ENCODE measurements around the gene CENPO. TPM values are rescaled to one million over a fixed set of nuclear protein-coding genes. Genes with fewer than 3 reads are reported as not detected.

CENPO gene
- total RNA-seq, 2 experiments from 2014 or later = 40.7 to 41.9 TPM

DNA sequence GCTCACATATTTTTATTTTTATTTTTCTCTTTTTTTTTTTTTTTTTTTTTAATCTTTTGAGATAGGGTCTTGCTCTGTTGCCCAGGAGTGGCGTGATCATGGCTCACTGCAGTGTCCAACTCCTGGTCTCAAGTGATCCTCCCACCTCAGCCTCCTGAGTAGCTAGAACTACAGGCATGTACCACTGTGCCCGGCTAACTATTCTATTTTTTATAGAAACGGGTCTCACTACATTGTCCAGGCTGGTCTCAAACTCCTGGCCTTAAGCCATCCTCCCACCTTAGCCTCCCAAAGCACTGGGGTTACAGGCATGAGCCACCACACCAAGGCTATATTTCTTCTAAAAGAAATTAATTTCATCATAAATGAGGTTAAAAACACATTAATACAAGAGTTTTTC is 45.9 kb upstream of the CENPO start:
- peaks cover 18% of the 10 kb centered on the region for H3K4me1 Mint-ChIP-seq (ENCODE audit: low read depth)
- intact Hi-C loops (cut with micrococcal nuclease) = no loop called here
- DNase-seq = no peak
- ChIA-PET POLR2A (no interaction called here), CTCF (interaction anchor here (1.0 kb wide), 1 partner anchor 325 kb away, joined by 3 read pairs; no protein-coding TSS in a partner anchor)
- no peaks in the 10 kb centered on the region for H3K9me3 Mint-ChIP-seq
- ATAC-seq = no peak
- H3K27ac Mint-ChIP-seq = no peak overlapping the region
- TF ChIP-seq, protein P1, sequence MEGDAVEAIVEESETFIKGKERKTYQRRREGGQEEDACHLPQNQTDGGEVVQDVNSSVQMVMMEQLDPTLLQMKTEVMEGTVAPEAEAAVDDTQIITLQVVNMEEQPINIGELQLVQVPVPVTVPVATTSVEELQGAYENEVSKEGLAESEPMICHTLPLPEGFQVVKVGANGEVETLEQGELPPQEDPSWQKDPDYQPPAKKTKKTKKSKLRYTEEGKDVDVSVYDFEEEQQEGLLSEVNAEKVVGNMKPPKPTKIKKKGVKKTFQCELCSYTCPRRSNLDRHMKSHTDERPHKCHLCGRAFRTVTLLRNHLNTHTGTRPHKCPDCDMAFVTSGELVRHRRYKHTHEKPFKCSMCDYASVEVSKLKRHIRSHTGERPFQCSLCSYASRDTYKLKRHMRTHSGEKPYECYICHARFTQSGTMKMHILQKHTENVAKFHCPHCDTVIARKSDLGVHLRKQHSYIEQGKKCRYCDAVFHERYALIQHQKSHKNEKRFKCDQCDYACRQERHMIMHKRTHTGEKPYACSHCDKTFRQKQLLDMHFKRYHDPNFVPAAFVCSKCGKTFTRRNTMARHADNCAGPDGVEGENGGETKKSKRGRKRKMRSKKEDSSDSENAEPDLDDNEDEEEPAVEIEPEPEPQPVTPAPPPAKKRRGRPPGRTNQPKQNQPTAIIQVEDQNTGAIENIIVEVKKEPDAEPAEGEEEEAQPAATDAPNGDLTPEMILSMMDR (IDR thresholded peaks at IDR 0.05) = no peak
- no peaks in the 10 kb centered on the region for H3K27me3 Mint-ChIP-seq
- no peak overlapping the region for H3K4me3 Mint-ChIP-seq
- peaks cover 9% of the 10 kb centered on the region for H3K36me3 Mint-ChIP-seq (ENCODE audit: low read depth)

DNA sequence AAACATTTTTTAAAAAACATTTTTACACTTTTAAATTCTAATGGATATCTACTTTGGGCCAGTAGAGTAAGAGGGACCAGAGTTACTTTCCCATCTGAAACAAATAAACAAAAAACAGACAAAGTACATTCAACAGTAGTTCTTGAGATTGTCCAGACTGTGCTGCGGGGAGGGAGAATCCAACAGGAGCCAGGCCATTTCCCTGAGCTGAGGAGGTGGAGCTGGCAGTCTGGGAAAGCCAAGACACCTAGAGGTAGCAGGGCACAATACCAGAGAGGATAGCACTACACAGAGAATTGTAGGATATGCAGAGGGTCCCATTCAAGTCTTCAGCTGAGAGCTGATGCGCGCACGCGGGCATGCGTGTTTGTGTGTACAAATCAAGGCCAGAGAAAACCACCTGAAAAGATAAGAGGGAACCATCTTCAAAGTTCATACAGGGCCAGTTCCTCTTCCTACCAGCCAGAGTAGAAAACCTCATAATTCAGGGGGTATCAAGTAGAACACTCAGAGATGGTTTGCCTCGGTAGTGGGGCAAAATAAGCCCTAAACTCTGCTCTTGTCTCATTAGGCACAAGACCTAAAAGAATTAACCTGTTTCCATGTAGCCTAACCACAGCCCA is 44.0 kb upstream of the CENPO start:
- Mint-ChIP-seq H3K36me3 (ENCODE audit: low read depth) (peaks cover 6% of the 10 kb centered on the region), H3K9me3 (no peaks in the 10 kb centered on the region), H3K4me3 (no peak overlapping the region), H3K27ac (no peak overlapping the region), H3K27me3 (no peaks in the 10 kb centered on the region), H3K4me1 (ENCODE audit: low read depth) (peaks cover 4% of the 10 kb centered on the region)
- POLR2A ChIA-PET = no interaction called here
- CTCF ChIA-PET = no interaction called here
- DNase-seq (no peak), ATAC-seq (no peak)
- TF ChIP-seq, protein P1 (IDR thresholded peaks at IDR 0.05) = no peak
- intact Hi-C loops (cut with micrococcal nuclease) = no loop called here

DNA sequence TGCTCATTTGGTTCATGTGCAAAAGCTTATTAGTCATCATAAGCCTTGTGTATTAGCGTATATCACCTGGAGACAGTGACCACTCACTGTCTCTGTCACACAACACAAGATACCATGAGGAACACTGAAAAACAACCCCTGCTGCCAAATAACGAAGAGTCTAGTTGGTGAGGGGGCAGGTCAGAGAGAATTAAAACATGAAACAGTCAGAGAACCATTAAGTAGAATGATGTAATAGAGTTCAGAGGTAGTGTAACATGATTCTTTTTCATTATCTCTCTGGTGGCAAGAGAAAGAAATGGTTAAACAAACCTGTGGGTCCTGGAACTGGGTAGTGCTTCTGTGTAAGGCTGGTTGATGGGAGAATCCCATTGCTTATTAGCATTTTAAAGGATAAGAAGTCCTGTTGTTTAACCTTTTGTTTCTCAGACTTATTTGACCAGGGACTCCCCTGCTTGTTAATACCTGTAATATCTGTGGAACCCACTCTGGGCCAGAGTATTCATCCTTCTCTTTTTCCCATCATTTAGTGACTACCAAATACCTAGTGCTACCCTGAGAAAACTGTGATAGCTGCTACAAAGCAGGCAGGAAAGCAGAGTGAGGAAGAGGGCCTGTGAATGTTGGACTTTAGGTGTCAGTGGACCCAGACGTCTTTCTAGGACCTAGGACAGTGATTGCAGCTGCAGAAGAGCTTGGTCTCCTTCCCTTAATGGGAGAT is 38.1 kb upstream of the CENPO start:
- DNase-seq (no peak), ATAC-seq (peak; percentile 47)
- intact Hi-C loops (cut with micrococcal nuclease) = no loop called here
- peak overlapping the region; percentile 2 for H3K27ac Mint-ChIP-seq
- ChIA-PET POLR2A (no interaction called here), CTCF (no interaction called here)
- TF ChIP-seq, protein P1 (IDR thresholded peaks at IDR 0.05) = no peak
- H3K4me3 Mint-ChIP-seq = no peak overlapping the region
- H3K36me3 Mint-ChIP-seq (ENCODE audit: low read depth) = peaks cover 8% of the 10 kb centered on the region
- no peaks in the 10 kb centered on the region for H3K9me3 Mint-ChIP-seq
- no peaks in the 10 kb centered on the region for H3K27me3 Mint-ChIP-seq
- H3K4me1 Mint-ChIP-seq (ENCODE audit: low read depth) = no peaks in the 10 kb centered on the region

DNA sequence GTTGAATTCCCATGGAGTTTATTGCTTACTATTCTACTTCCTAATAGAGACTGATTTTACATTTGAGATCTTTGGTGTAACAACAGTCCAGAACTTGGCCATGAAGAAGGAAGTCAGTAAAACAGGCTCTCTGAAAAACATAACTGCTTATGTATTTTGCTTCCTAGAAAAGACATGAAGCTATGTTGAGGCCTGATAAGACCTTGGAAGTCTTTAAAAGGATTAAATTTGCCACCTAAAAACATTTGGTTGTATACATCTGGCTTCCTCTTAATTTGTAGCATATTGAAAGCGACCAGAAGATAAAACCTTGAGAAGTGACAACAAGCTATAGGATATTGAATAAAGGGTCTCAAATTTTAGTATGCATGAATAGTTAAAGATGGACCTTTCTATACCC is 36.4 kb upstream of the CENPO start:
- no peaks in the 10 kb centered on the region for H3K27me3 Mint-ChIP-seq
- CTCF ChIA-PET = interaction anchor here (1.1 kb wide), 1 partner anchor 71 kb away, joined by 3 read pairs; no protein-coding TSS in a partner anchor
- POLR2A ChIA-PET = interaction anchor here (0.6 to 1.1 kb wide), 2 partner anchors 157 to 288 kb away, joined by 3 read pairs; no protein-coding TSS in a partner anchor
- intact Hi-C loops (cut with micrococcal nuclease) = no loop called here
- ATAC-seq (no peak), DNase-seq (no peak)
- no peaks in the 10 kb centered on the region for H3K9me3 Mint-ChIP-seq
- peaks cover 7% of the 10 kb centered on the region for H3K36me3 Mint-ChIP-seq (ENCODE audit: low read depth)
- H3K4me1 Mint-ChIP-seq (ENCODE audit: low read depth) = no peaks in the 10 kb centered on the region
- TF ChIP-seq, protein P1 (IDR thresholded peaks at IDR 0.05) = no peak
- H3K4me3 Mint-ChIP-seq = no peak overlapping the region
- H3K27ac Mint-ChIP-seq = no peak overlapping the region

DNA sequence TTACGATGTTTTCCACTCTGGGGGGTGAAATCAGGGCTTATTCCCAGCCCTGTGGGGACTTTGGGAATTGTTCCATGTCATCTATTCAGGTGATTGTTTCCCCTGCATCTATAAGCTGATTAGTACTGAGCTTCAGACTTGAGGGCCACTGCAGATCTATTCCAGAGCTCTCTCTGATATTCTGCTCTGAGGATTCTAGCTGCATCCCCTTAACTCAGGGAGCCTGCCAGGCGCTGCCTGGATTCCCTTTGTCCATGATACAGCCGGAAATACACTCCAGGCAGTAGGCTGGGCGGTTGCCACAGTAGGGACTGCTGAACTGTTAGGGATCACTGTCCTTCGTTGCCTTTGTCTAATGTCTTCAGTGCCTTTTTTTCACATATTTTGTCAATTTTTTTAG is 31.4 kb upstream of the CENPO start:
- ATAC-seq (no peak), DNase-seq (no peak)
- Mint-ChIP-seq H3K4me3 (no peak overlapping the region), H3K27me3 (no peaks in the 10 kb centered on the region), H3K36me3 (ENCODE audit: low read depth) (peaks cover 24% of the 10 kb centered on the region), H3K9me3 (no peaks in the 10 kb centered on the region), H3K27ac (no peak overlapping the region), H3K4me1 (ENCODE audit: low read depth) (peaks cover 6% of the 10 kb centered on the region)
- TF ChIP-seq, protein P1 (IDR thresholded peaks at IDR 0.05) = no peak
- ChIA-PET POLR2A (interaction anchor here (1.9 kb wide), 1 partner anchor 12 kb away, joined by 8 read pairs; no protein-coding TSS in a partner anchor), CTCF (interaction anchor here (0.9 to 1.1 kb wide), 2 partner anchors 66 to 352 kb away, joined by 3 to 4 read pairs; no protein-coding TSS in a partner anchor)
- intact Hi-C loops (cut with micrococcal nuclease) = no loop called here

Measured in activated CD8-positive, alpha-beta T cell treated with anti-CD3 and anti-CD28 coated beads for 36 hours (primary cell).